Measurements from ENCODE around the gene TNNC1. TPM values are rescaled to one million over a fixed set of nuclear protein-coding genes. Genes with fewer than 3 reads are reported as not detected.
A peak's percentile ranks its signal among the peaks of the same experiment; 100 is the strongest.

The TNNC1 gene
- total and polyA plus RNA-seq, 2 donors (not counting 3 experiments of a cell fraction or from before 2014, with no cell fraction given): 0.12 TPM; not detected in 1

DNA sequence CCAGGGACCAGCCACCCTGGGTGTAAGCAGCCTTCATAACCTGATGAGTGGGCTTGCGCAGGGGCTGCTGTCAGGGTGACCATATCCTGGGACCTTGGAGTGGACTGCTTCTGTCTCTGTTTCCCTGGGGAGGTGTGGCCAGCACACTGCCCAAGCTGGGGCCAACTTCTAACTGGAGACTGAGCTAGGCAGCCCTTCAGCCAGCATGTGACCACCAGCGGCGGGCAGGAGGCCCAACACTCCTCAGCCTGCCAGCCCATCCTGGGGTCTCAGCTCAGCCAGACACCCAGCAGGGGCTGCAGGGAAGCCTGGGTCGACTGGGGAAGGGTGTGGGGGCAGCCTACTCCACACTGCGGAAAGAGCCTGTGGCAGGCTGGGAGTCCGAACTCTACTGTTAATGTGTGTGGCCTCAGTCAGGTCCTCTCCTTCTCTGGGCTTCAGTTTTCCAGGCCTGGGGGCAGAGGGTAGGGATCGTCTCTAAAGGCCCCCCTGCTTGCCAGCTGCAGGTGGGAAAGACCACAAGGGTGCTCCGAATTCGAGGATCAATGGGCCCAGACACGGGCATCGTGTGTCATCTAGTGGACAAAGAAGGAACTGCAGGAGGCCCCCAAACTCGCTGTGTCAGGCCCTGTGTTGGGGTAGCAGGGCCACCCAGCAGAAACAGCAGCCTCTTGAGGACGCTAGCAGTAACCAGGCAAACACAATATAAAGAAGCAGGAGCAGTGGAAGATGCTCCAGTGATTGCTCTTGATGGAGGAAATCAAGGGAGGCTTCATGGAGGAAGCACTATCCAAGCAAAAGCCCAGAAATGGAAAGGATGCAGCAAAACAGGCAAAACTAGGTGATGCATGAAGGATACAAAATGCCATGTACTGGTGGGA lies 7.0 kb downstream of the TNNC1 start:
- Histone ChIP-seq H3K4me1 (ENCODE audit: control insufficient read depth, extremely low read depth, insufficient read depth, low read length) (peaks cover 5% of the 10 kb centered on the region), H3K27ac (ENCODE audit: insufficient read depth, low read depth, low read length) (no peak overlapping the region), H3K4me2 (ENCODE audit: insufficient read depth, low read length) (no peak overlapping the region), H3K9me3 (replicated peaks; ENCODE audit: control insufficient read depth, insufficient read depth, low read length) (no peaks in the 10 kb centered on the region), H3K79me2 (ENCODE audit: control insufficient read depth, insufficient read depth, low read length) (no peaks in the 10 kb centered on the region), H4K20me1 (replicated peaks; ENCODE audit: control insufficient read depth, extremely low read depth, insufficient read depth, low read length) (no peaks in the 10 kb centered on the region), H3K27me3 (ENCODE audit: control insufficient read depth in 2 of 2, insufficient read depth in 2 of 2, low read length in 2 of 2) (no peaks in the 10 kb centered on the region), H3K36me3 (ENCODE audit: control insufficient read depth in 2 of 2, extremely low read depth in 1 of 2, insufficient read depth in 2 of 2, low read length in 2 of 2) (no peaks in the 10 kb centered on the region), H3K9me1 (replicated peaks; ENCODE audit: control insufficient read depth, extremely low read depth, insufficient read depth, low read length) (no peaks in the 10 kb centered on the region), H2AFZ (ENCODE audit: low read depth, low read length) (peak overlapping the region; percentile 15), H3K9ac (replicated peaks; ENCODE audit: extremely low read depth, insufficient read depth, low read length) (no peak overlapping the region), H3K4me3 (replicated peaks in 1 of 3; ENCODE audit: insufficient read depth in 1 of 3, low read depth in 1 of 3, low read length in 3 of 3) (no peak overlapping the region)
- dilution Hi-C loops (cut with MboI; ENCODE audit: extremely low pct_ligation_motif_present, low sequenced_read_pairs): no loop called here
- peak; percentile 70 for DNase-seq (ENCODE audit: low read depth, low spot score)
- TF ChIP-seq POLR2A (IDR thresholded peaks at IDR 0.05; ENCODE audit: low read depth, low read length): no peak
- no peak for TF ChIP-seq EZH2 (IDR thresholded peaks at IDR 0.05; ENCODE audit: borderline replicate concordance, low read depth, low read length, severe bottlenecking)
- TF ChIP-seq JUN (IDR thresholded peaks at IDR 0.05; ENCODE audit: borderline replicate concordance, insufficient read depth, insufficient read length, low read depth): no peak
- TF ChIP-seq GATA2 (IDR thresholded peaks at IDR 0.05; ENCODE audit: insufficient read depth, insufficient read length, low read depth, low read length): no peak
- TF ChIP-seq, protein P1, sequence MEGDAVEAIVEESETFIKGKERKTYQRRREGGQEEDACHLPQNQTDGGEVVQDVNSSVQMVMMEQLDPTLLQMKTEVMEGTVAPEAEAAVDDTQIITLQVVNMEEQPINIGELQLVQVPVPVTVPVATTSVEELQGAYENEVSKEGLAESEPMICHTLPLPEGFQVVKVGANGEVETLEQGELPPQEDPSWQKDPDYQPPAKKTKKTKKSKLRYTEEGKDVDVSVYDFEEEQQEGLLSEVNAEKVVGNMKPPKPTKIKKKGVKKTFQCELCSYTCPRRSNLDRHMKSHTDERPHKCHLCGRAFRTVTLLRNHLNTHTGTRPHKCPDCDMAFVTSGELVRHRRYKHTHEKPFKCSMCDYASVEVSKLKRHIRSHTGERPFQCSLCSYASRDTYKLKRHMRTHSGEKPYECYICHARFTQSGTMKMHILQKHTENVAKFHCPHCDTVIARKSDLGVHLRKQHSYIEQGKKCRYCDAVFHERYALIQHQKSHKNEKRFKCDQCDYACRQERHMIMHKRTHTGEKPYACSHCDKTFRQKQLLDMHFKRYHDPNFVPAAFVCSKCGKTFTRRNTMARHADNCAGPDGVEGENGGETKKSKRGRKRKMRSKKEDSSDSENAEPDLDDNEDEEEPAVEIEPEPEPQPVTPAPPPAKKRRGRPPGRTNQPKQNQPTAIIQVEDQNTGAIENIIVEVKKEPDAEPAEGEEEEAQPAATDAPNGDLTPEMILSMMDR (IDR thresholded peaks at IDR 0.05; ENCODE audit: extremely low read depth in 1 of 2, insufficient read depth in 1 of 2, low read depth in 1 of 2, low read length in 2 of 2): peak; percentile 99
- TF ChIP-seq, protein P2, sequence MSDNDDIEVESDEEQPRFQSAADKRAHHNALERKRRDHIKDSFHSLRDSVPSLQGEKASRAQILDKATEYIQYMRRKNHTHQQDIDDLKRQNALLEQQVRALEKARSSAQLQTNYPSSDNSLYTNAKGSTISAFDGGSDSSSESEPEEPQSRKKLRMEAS (IDR thresholded peaks at IDR 0.05; ENCODE audit: insufficient read depth, insufficient read length): peak; percentile 15
- TF ChIP-seq POLR2AphosphoS5 (IDR thresholded peaks at IDR 0.05; ENCODE audit: insufficient read depth, low read depth, low read length): no peak
- TF ChIP-seq MYC (IDR thresholded peaks at IDR 0.05; ENCODE audit: low read depth, low read length): no peak
- no peak for TF ChIP-seq FOS (IDR thresholded peaks at IDR 0.05; ENCODE audit: borderline replicate concordance, insufficient read depth, low read length)
- POLR2A ChIA-PET: interaction anchor here (0.5 kb wide), 1 partner anchor 22 kb away, joined by 4 read pairs; no protein-coding TSS in a partner anchor
- intact Hi-C loops (cut with micrococcal nuclease): loop anchor here (1.0 to 5.0 kb wide), 3 partner anchors 19 to 210 kb away; partner anchors contain the start of gene TWF2
- FAIRE-seq: peak; percentile 82
- CTCF ChIA-PET: interaction anchor here (0.7 to 7.2 kb wide), 13 partner anchors 10 to 228 kb away, joined by 3 to 243 read pairs (median 6); partner anchors contain the start of gene WDR82
- no TSS peak for BruUV-seq (replicated peaks)

Data from endothelial cell of umbilical vein (primary cell).